GM18526 (cell line): Measurements from ENCODE around the gene CANT1.

Experiments
- POLR2A ChIP-seq: IDR thresholded peaks from 3 replicates; pipeline ENCODE4 v1.6.1; 2011; ENCODE audit not compliant: insufficient read length; ENCODE audit errors: extremely low read depth

Gene CANT1

GRCh38 chr17:79008666-79009387 is 737 bp downstream of the CANT1 start:
- no peak for TF ChIP-seq POLR2A

- TF ChIP-seq POLR2A: no peak
These were observed 1.8 kb downstream of the CANT1 start for GRCh38 chr17:79007504-79008381.

- no peak for TF ChIP-seq POLR2A
These were observed 2.6 kb downstream of the CANT1 start for GRCh38 chr17:79006794-79007503.

DNA sequence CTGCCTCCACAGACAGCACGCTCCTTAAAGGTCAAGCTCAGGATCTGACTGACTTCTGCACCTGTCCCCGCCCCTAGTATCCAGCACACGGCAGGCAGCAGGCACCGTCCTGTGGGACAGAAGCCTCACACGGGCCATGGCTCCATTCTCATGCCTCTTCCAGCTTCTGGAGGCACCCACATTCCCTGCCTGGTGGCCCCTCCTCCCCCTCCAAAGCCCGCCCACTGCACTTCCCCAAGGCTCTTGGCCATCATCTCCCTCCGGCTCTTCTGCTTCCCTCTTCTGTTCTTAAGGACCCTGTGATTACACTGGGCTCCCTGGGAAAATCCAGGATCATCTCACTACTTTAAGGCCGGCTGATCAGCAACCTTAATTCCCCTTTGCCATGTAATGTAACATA is 3.5 kb downstream of the CANT1 start:
- TF ChIP-seq POLR2A: no peak

- no peak for TF ChIP-seq POLR2A
These were observed 4.3 kb downstream of the CANT1 start for GRCh38 chr17:79005063-79005861.

DNA sequence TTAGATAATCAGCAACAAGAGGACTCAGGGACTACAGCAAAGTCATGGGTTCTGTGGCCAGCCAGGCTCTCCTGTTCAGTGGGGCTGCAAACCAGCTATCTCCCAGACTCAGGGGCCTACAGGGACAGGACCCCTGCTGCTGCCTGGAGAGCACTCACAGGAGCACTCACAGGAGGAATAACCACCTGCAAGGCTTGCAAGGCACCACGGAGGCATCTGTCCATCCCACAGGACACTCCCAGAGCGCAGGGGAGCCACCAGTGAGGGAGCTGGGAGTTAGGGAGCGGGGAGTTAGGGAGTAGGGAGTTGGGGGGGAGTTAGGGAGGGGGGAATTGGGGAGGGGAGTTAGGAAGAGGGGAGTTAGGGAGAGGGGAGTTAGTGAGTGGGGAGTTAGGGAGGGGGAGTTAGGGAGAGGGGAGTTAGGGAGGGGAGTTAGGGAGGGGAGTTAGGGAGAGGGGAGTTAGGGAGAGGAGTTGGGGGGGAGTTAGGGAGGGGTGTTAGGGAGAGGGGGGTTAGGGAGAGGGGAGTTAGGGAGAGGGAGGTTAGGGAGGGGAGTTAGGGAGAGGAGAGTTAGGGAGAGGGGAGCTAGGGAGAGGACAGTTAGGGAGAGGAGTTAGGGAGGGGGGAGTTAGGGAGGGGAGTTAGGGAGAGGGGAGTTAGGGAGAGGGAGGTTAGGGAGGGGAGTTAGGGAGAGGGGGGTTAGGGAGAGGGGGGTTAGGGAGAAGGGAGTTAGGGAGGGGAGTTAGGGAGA is 5.7 kb downstream of the CANT1 start:
- TF ChIP-seq POLR2A: no peak

- TF ChIP-seq POLR2A: no peak
These were observed 6.6 kb downstream of the CANT1 start for GRCh38 chr17:79002796-79003593.

GRCh38 chr17:79002291-79002690 is 7.3 kb downstream of the CANT1 start:
- TF ChIP-seq POLR2A: no peak

DNA sequence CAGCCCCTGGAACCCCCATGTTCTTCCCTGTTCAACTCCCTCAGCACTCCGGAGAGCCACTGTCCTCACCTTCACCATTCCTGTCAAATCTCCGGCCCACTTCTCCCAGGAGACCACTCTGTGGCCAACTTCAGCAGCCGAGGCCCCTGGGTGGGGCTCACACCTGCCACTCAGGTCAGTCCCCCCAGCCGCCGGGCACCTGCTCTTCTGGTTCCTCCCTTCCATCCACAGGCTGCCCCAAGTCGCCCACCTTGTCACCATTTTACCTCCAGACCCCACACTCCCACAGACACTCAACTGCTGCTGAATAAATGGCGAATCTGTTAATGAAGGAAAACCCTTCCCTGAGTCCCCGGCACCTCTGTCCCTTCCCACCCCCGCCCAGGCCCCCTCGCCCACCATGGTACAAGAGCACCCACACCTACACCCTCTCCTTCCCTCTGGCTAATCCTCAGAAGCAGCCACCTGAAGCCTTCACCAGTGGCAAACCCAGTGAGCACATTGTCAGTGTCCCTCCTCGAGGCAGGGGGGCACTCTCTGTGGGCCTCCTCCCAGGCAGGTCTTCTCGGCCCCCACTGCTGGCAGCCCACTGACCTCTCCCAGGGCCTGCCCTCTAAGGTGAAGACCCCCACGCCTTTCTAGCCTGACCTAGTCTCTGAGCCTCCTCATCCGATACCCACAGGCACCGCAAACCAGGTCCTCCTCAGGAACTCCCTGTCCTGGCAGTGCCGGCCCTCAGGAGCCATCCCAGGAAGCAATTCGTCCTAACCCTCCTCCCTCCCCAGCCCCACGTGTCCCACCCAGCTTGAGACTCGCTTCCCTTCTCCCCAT is 8.2 kb downstream of the CANT1 start:
- no peak for TF ChIP-seq POLR2A

GRCh38 chr17:79000396-79001189 is 9.0 kb downstream of the CANT1 start:
- TF ChIP-seq POLR2A: no peak

GRCh38 chr17:78999947-79000395 is 9.6 kb downstream of the CANT1 start:
- TF ChIP-seq POLR2A: no peak

GRCh38 chr17:78999056-78999768 is 10.4 kb downstream of the CANT1 start:
- TF ChIP-seq POLR2A: no peak
